GM18909 (cell line): ENCODE results near the gene AUTS2.
"Not testable (repeated sequence)": the region's sequence is repeated elsewhere in the genome, so short reads cannot be mapped to it uniquely, and the experiment has no call there.

Experiments used
- ATAC-seq: cut with Tn5 transposase; IDR thresholded peaks from one replicate; pipeline ENCODE4 v1.9.1; 2021; ENCODE audit warnings: mild to moderate bottlenecking; ENCODE audit not compliant: unreplicated experiment, poor library complexity

Gene AUTS2

DNA sequence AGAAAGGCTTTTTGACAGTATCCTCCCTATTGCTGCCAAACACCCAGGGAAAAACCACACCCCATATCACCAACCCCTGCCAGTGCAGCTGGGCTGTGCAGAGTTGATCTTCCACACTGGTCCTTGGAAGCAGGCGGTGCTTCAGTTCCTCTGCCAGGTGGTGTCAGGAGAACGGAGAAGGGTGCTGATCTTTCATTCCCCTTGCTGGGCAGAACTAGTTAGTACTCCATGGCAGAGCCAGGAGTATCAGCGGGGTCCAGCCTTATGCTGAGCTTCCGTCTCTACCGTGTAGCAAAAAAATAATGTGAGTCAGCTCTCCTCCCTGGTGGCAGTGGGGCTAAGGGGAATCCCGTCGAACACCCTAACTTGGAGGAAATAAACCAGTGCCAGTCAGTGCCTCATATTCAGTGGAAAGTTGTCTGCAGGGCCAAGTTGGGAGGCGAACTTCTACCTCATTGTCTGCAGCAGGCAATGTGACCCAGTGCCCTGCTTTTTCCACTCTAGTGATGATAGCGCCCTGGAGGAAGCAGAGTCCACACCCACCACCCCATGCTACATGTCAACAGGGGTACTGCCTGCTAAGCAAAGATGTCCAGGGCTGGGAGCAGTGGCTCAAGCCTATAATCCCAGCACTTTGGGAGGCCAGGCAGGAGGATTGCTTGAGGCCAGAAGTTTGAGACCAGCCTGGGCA lies 175.4 kb downstream of the AUTS2 start:
- ATAC-seq, result no peak

DNA sequence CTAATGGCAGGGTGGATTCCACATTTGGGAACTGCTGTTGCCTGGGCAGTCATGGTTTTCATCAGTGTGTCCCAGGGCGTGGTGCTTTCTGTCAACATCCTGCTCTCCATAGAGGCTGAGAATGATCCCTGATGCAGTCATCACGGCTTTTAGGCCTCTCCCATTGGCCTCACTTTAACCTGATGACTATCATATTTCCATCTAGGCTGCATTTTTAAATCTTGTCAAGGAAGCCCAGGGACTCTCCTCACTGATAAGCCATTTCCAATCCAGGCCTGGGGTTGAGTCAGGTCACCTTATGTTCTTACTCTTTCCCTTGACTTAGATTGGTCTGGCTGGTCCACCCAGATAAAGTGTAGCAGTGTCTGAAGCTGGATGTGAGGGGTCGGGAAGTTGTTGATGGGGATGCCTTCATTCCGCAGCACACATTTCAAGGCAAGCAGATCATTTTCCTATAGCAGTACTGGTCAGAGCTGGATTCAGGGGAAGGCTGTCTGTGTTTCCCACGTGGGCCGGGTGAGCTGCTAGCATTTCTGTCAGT lies 177.0 kb downstream of the AUTS2 start:
- ATAC-seq, result no peak

- no peak for ATAC-seq
Measured at GRCh38 chr7:69776611-69777010, 178.3 kb downstream of the AUTS2 start.

- no peak for ATAC-seq
Measured at GRCh38 chr7:69778138-69778537, 179.9 kb downstream of the AUTS2 start.

DNA sequence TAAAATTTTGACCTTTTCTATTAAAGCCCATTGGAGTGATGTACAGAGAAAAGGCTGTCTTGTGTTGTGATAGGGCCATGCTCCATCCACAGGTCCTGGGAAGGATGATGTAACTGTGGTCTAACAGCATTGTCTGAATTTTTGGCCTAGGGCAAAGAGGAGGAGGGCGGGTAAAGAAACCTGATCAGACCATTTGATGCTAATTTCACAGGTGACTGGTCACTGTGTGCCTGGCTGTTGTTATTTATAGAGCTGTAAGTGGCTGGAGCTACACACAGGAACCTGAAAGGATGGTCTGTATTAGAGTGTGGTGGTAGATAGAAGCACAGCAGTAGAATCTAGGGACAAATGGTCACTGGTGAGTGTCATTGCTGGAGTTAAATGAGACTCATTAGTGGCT lies 182.1 kb downstream of the AUTS2 start:
- ATAC-seq, result no peak

GRCh38 chr7:69781412-69781846 lies 183.2 kb downstream of the AUTS2 start:
- no peak for ATAC-seq

DNA sequence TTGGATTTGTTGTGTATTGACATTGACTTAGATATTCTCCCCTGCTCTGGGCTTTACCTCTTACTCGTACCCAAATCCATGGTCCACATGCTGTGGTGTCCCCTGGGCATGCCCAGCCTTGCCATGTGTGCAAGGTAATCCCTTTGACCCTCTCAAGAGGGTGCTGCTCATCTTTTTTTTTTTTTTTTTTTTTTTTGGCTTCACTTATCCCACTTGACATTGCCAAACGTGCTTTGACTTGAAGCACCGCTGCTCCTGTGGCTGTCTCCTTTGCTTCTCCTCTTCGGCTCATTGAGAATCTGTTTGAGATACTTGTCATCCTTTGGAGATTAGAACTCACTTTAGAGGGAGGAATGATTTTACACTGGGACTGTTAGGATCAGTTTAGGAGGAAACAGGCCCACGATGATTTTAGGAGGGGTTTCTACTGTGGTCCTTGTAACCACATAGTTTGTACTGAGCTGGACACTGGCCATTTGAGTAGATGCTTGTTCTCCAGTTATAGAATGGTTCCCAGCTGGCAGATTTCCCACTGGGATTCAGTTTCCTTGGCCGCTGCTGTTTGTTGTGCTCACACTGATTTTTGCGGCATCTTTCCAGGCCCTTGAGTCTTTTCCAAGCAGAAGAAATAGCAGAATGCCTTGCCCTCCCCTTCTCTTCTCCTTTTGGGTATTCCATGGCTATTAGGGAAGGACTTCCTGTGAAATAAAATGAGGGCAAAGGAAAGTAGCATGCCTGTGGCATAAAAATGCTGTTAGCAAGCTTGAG lies 184.8 kb downstream of the AUTS2 start:
- no peak for ATAC-seq

DNA sequence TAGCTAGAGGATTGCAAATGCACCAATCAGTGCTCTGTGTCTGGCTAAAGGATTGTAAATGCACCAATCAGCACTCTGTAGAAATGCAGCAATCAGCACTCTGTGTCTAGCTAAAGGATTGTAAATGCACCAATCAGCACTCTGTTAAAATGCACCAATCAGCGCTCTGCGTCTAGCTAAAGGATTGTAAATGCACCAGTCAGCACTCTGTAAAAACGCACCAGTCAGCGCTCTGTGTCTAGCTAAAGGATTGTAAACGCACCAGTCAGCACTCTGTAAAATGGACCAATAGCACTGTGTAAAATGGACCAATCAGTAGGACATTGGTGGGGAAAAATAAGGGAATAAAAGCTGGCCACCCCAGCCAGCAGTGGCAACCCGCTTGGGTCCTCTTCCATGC lies 187.9 kb downstream of the AUTS2 start:
- ATAC-seq, result not testable (repeated sequence)

DNA sequence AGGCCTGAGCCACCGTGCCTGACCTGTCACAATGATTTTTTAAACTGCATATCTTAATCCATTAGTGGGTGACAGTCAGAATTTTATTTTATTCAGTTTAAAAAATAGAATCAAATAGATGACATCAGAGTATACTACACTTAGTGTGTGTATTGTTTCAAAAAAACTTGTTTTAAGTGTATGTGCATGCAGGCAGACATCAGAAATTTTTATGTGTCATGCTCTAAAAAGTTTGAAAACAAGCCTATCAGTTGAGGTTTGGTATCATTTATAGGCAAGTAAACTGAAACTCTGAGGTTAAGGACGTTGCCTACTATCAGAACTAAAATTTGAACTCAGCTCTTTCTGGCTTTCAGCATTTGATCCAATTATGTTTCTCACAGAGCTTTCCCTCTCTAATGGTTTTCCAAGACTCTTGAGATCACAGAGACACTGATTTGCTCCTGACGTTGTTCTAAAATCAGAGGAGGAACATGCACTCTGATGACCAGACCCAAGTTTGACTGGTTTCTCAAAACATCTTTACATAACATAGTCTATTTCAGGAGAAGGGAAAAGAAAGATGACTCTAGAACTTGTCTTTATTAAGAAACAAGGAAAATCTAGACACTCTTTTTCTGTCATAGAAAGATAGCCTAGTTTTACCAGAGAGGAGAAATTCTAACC lies 188.6 kb downstream of the AUTS2 start:
- ATAC-seq, result no peak

GRCh38 chr7:69787736-69788431 lies 189.6 kb downstream of the AUTS2 start:
- ATAC-seq, result no peak

- no peak for ATAC-seq
Measured at GRCh38 chr7:69789563-69789962, 191.3 kb downstream of the AUTS2 start.

DNA sequence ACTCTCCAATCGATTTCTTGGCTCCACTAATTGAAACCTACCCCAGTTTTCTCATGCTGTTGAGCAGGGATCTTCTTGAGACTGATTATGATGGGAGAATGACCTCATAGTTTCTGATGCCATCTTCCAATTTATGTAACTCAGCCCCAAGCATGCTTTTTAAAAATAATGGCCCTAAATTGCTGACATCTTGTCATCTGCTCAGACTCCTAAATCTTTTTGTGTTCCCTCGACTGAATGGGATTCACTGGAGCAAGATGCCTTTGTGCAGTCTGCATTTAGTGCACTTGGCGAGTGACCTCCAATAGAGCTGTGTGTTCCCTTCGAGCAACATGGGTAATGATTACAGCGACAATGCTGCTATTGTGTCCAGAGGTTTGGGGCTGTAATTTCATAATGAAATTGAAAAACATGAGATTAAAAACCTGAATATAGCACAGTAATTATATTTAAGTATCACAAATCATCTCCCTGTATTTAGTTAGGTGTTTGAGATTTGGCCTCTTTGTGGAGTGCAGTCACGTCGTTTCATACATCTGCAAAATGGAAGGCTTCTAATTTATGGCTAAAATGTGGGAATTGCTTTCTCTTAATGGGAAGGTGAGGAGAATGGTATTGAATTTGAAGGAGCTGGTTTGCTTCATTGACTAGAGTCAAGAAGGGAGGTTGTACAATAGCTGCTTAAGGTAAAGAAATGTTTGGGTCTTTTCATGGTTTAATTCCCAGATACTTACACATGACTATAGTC lies 192.9 kb downstream of the AUTS2 start:
- ATAC-seq, result no peak

DNA sequence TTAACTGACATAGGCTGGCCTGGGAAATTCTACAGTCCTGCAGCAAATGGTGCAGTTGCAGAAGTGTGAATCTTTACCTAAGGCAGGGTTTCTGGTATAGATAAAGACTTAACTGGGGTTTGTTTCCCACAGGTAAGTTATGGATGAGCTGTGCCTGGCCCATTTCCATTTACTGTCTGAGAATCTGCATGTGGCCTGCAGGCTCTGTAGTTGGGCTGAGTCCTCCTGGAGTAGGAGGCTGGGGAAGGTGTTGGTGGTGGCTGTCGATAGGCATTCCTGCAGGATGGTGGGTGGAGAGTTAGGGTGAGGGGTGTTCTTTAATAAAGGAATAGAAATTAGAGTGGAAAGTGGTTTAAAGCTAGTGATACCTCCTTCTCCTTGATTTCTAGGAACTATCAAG lies 193.5 kb downstream of the AUTS2 start:
- ATAC-seq, result no peak

GRCh38 chr7:69795932-69796331 lies 197.7 kb downstream of the AUTS2 start:
- no peak for ATAC-seq

GRCh38 chr7:69796416-69796815 lies 198.1 kb downstream of the AUTS2 start:
- no peak for ATAC-seq

DNA sequence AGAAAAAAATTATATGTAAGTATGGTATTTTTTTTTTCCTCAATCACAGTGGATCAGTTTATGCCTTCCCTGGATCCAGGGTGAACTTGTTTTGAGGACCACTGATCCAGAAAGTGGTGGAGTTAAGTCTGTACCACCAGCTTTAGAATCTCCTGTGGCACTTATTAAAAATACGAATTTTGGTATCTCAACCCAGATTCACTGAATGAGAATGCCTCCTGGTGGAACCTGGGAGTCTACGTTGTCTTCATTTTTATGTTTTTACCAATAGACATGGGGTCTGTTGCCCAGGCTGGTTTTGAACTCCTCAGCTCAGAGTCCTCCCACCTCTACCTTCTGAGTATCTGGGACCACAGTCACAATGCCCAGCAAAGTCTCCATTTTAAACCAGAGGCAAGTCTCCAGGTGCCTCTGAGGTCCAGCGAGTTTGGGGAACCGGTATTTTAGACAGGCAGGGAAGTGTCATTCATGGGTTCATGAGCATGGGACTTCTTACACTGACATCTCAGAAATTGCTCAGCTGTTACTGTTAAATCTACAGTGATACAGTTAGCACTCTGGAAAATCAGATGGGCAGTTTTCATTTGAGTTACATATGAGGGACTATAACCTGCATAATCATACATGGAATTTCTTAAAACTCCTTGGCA lies 200.9 kb downstream of the AUTS2 start:
- no peak for ATAC-seq

- no peak for ATAC-seq
Measured at GRCh38 chr7:69799990-69800389, 201.7 kb downstream of the AUTS2 start.

DNA sequence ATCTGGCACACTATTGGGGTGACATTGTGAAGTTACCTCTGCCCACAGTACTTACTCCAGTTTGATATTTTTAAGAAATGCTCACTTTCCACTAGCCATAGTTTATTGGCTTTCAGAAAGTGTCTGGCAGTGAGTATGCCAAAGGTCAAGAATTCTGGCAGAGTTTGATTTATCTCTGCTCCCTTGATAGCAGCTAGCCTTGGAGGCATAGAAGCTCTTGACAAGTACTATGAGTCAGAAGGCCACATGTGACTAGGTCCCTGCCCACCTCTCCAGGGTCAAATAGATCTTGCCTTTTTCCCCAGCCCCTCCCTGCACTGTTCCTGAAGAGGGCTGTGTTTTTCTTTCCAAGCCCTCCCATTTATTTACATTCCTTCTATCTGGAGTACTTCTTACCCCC lies 202.2 kb downstream of the AUTS2 start:
- no peak for ATAC-seq
